GM19324 (cell line): Measurements from ENCODE around the gene PDE9A.
"Not testable (repeated sequence)": the region's sequence is repeated elsewhere in the genome, so short reads cannot be mapped to it uniquely, and the experiment has no call there.

Source experiments
- ATAC-seq: cut with Tn5 transposase; IDR thresholded peaks from one replicate; pipeline ENCODE4 v1.9.1; 2021; ENCODE audit warnings: mild to moderate bottlenecking, moderate library complexity; ENCODE audit not compliant: unreplicated experiment, low FRiP score

PDE9A gene

GRCh38 chr21:42624095-42624790 is 29.2 kb upstream of the PDE9A start:
- ATAC-seq, result no peak

- no peak for ATAC-seq
Observed at GRCh38 chr21:42624936-42625335, 28.5 kb upstream of the PDE9A start.

- no peak for ATAC-seq
Observed at GRCh38 chr21:42626171-42626570, 27.2 kb upstream of the PDE9A start.

- ATAC-seq, result no peak
Observed at GRCh38 chr21:42627527-42628289, 25.7 kb upstream of the PDE9A start.

- not testable (repeated sequence) for ATAC-seq
Observed at GRCh38 chr21:42628466-42629061, 24.9 kb upstream of the PDE9A start.

GRCh38 chr21:42629933-42630589 is 23.4 kb upstream of the PDE9A start:
- no peak for ATAC-seq

- ATAC-seq, result no peak
Observed at GRCh38 chr21:42630626-42631025, 22.8 kb upstream of the PDE9A start.

- no peak for ATAC-seq
Observed at GRCh38 chr21:42631142-42631541, 22.3 kb upstream of the PDE9A start.

- ATAC-seq, result no peak
Observed at GRCh38 chr21:42632336-42632751, 21.1 kb upstream of the PDE9A start.

GRCh38 chr21:42632771-42633690 is 20.4 kb upstream of the PDE9A start:
- ATAC-seq, result no peak

- no peak for ATAC-seq
Observed at GRCh38 chr21:42633858-42634257, 19.6 kb upstream of the PDE9A start.

- ATAC-seq, result no peak
Observed at GRCh38 chr21:42635848-42636519, 17.4 kb upstream of the PDE9A start.

- ATAC-seq, result no peak
Observed at GRCh38 chr21:42636520-42637266, 16.7 kb upstream of the PDE9A start.

- no peak for ATAC-seq
Observed at GRCh38 chr21:42637267-42638041, 16.0 kb upstream of the PDE9A start.

- ATAC-seq, result no peak
Observed at GRCh38 chr21:42638266-42638863, 15.1 kb upstream of the PDE9A start.

GRCh38 chr21:42639646-42640152 is 13.7 kb upstream of the PDE9A start:
- no peak for ATAC-seq

- no peak for ATAC-seq
Observed at GRCh38 chr21:42640486-42640885, 12.9 kb upstream of the PDE9A start.
